Heart left ventricle (tissue), 16 donors: Measurements from ENCODE around the gene RHOBTB1. TPM values are rescaled to one million over a fixed set of nuclear protein-coding genes. Genes with fewer than 3 reads are reported as not detected.
A peak's percentile ranks its signal among the peaks of the same experiment; 100 is the strongest.

Experiments used
- ATAC-seq, 4 donors: fragments of 200-7000 bp; cut with Tn5 transposase; one replicate each; pipeline ENCODE4 v1.9.1; 2020 to 2022; ENCODE audit warnings: moderate library complexity in 4 of 4, mild to moderate bottlenecking in 3 of 4, moderate number of reproducible peaks in 1 of 4
- DNase-seq, 5 donors: peaks; one replicate each; pipeline ENCODE4 v3.0.0-alpha.2; 2020
- H3K27ac ChIP-seq, 12 donors: fragments of 200-600 bp; sonication (generic) in 4 of 12; one replicate each; pipeline versions ENCODE4 v1.5.0 to v1.8.0; 2016 to 2022; ENCODE audit warnings: mild to moderate bottlenecking in 2 of 12
- H3K27me3 ChIP-seq, 9 donors: fragments of 200-600 bp; sonication (generic) in 2 of 9; one replicate each; pipeline versions ENCODE4 v1.5.1 to v1.8.0; 2016 to 2022; ENCODE audit warnings: mild to moderate bottlenecking in 3 of 9
- H3K36me3 ChIP-seq, 9 donors: fragments of 200-600 bp; sonication (generic) in 2 of 9; one replicate each; pipeline versions ENCODE4 v1.5.0 to v1.8.0; 2018 to 2022; ENCODE audit warnings: mild to moderate bottlenecking in 2 of 9
- H3K4me1 ChIP-seq, 12 donors: fragments of 200-600 bp; sonication (generic) in 4 of 12; one replicate each; pipeline versions ENCODE4 v1.5.0 to v1.8.0; 2016 to 2022; ENCODE audit warnings: mild to moderate bottlenecking in 3 of 12
- H3K4me3 ChIP-seq, 12 donors: fragments of 200-600 bp; sonication (generic) in 4 of 12; one replicate each; pipeline versions ENCODE4 v1.5.0 to v1.8.0; 2017 to 2022; ENCODE audit warnings: mild to moderate bottlenecking in 9 of 12, moderate library complexity in 4 of 12
- H3K9me3 ChIP-seq, 12 donors: fragments of 200-600 bp; sonication (generic) in 4 of 12; one replicate each; pipeline versions ENCODE4 v1.5.0 to v1.8.0; 2016 to 2022; ENCODE audit warnings: mild to moderate bottlenecking in 1 of 12
- POLR2A ChIP-seq, 2 donors: fragments of 450-650 bp; IDR thresholded peaks; one replicate each; pipeline ENCODE4 v1.6.1; 2017; ENCODE audit warnings: antibody characterized with exemption in 2 of 2, mild to moderate bottlenecking in 2 of 2, moderate library complexity in 2 of 2
- WGBS, 4 donors: extraction: QIAGEN DNeasy Blood & Tissue Kit in 2 of 4; methylation state at CpG; one replicate each; pipeline versions ENCODE4 v1.1.5 to v1.1.7; 2013 to 2018; 5-methylcytosine and 5-hydroxymethylcytosine counted together
- intact Hi-C, 10 donors: fragments of 100-400 bp; cut with DNase I; formaldehyde crosslinking; loops; one replicate each; pipeline versions ENCODE4 v1.11.1 to v1.14.2; 2022
- polyA plus RNA-seq, 2 donors: library from polyadenylated mRNA; stranded (reverse); fragments of 200-250 nt; gene quantifications; one replicate each; pipeline ENCODE4 v1.2.3, GENCODE V29; 2013
- total RNA-seq, 9 donors: library from RNA; depleted of rRNA in 2 of 9; stranded (reverse); fragments of >200 nt in 2 of 9; fragmentation: NEBNext Ultra II Directional in 3 of 9; extraction: Animal tissue kit (Norgen Biotek cat#: 25700) in 3 of 9; gene quantifications; one replicate each; pipeline versions ENCODE4 v1.1.0 to v1.2.4, GENCODE V29; 2016 to 2023
- TF ChIP-seq, protein P1 (sequence below), 12 donors: fragments of 200-600 bp; sonication (generic) in 4 of 12; IDR thresholded peaks; one replicate each; pipeline versions ENCODE4 v1.5.0 to v1.8.0; 2018 to 2022; ENCODE audit warnings: antibody characterized with exemption in 12 of 12, mild to moderate bottlenecking in 5 of 12
- donor health status: ischemic (EF 13 %, LVEDD 7.1; RV severe dilation, severe dysfunction).
- donor health status: healthy with polysubstance abuse.
- donor health status: DM: no; HTN: yes; CAD: no.
- donor health status: DM: no; HTN: no; CAD: no.
- donor health status: ischemic (EF 25% LVEDD 6.9; RV normal size, moderate dysfunction).
- donor health status: ischemic (EF 25% LVEDD 5.7; RV mildly dilated, moderate dysfunction).
- donor health status: healthy.
- donor health status: DM: yes; HTN: yes; CAD: no.
- donor health status: ischemic (EF 35%, LVEDD 5.7; RV mildly dilated, moderate dysfunction).
- donor health status: nonischemic (EF 11% LVEDD 7.7; RV severe dilation, severe dysfunction).
- donor health status: DM: yes; HTN: yes; CAD: no.
- donor health status: PGD.
- donor health status: ischemic (EF 29% LVEDD 5.4; RV normal size, mild dysfunction).
- donor health status: nonischemic (EF 23%, LVEDD 6.1; RV moderate dilation, normal function).

RHOBTB1 gene
- total and polyA plus RNA-seq, 11 donors, result 6.4 to 41.3 (median 14.9) TPM

DNA sequence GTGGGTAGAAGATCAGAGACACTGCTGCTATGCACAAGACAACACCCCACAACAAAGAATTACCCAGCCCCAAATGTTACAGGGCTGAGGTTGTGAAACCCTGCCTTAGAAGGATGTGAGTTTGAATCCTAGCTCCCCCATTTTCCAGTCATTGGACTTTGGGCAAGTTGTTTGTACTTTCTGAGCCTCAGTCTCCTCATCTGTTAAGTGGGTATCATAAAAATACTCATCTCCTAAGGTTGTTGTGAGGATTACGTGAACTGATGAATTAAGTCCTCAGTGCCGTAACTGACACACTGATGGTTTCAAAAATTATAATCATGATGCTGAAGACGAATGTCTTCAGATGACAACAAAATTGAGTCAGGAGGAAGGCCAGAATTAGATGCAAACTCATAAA is 30.3 kb downstream of the RHOBTB1 start:
- WGBS, 4 donors, result 87 to 96% (median 94%) methylated on average over 3 of the region's 3 CpGs

DNA sequence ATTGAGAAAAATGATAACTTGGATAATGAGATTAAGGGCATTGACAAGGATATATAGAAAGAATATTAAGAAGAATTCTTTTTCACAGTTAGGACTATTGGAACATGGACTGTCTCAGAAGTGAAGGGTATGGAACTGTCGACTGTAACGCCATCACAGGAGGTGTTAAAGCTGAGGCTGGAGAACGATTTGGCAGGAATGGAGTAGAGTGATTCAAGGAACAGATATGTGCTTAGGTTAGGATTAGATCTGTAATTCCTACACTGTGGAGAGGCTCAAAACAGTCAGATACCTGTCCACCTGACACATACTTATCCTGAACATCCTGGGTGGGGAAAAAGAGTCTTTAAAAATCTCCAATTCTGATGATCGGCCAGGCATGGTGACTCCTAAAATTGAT is 30.9 kb downstream of the RHOBTB1 start:
- H3K4me1 ChIP-seq, result peaks cover 3 to 75% (median 37%) of the 10 kb centered on the region in 12 donors
- TF ChIP-seq, protein P1, sequence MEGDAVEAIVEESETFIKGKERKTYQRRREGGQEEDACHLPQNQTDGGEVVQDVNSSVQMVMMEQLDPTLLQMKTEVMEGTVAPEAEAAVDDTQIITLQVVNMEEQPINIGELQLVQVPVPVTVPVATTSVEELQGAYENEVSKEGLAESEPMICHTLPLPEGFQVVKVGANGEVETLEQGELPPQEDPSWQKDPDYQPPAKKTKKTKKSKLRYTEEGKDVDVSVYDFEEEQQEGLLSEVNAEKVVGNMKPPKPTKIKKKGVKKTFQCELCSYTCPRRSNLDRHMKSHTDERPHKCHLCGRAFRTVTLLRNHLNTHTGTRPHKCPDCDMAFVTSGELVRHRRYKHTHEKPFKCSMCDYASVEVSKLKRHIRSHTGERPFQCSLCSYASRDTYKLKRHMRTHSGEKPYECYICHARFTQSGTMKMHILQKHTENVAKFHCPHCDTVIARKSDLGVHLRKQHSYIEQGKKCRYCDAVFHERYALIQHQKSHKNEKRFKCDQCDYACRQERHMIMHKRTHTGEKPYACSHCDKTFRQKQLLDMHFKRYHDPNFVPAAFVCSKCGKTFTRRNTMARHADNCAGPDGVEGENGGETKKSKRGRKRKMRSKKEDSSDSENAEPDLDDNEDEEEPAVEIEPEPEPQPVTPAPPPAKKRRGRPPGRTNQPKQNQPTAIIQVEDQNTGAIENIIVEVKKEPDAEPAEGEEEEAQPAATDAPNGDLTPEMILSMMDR (IDR thresholded peaks at IDR 0.05), result no peak
- no peak for TF ChIP-seq POLR2A (IDR thresholded peaks at IDR 0.05)
- WGBS, 4 donors, result 57 to 80% (median 67%) methylated on average over 4 of the region's 4 CpGs
- ATAC-seq (no peak), DNase-seq (no peak)
- no peaks in the 10 kb centered on the region for H3K9me3 ChIP-seq
- peak overlapping the region in 6 of 12 donors; percentile 25 to 76 (median 64) for H3K27ac ChIP-seq
- no peaks in the 10 kb centered on the region for H3K27me3 ChIP-seq
- H3K36me3 ChIP-seq, result peaks cover 0 to 17% (median 0%) of the 10 kb centered on the region in 9 donors
- H3K4me3 ChIP-seq, result no peak overlapping the region
- intact Hi-C loops, result no loop called here

More for the DNA sequence above, 30.3 kb downstream of the RHOBTB1 start:
- H3K4me1 ChIP-seq, result peaks cover 3 to 69% (median 34%) of the 10 kb centered on the region in 12 donors
- DNase-seq (no peak), ATAC-seq (no peak)
- H3K36me3 ChIP-seq, result peaks cover 0 to 17% (median 0%) of the 10 kb centered on the region in 9 donors
- no peak for TF ChIP-seq POLR2A (IDR thresholded peaks at IDR 0.05)
- TF ChIP-seq, protein P1 (IDR thresholded peaks at IDR 0.05), result no peak
- intact Hi-C loops, result no loop called here
- no peaks in the 10 kb centered on the region for H3K27me3 ChIP-seq
- H3K27ac ChIP-seq, result peak overlapping the region in 6 of 12 donors; percentile 25 to 76 (median 64)
- H3K9me3 ChIP-seq, result no peaks in the 10 kb centered on the region
- H3K4me3 ChIP-seq, result no peak overlapping the region

DNA sequence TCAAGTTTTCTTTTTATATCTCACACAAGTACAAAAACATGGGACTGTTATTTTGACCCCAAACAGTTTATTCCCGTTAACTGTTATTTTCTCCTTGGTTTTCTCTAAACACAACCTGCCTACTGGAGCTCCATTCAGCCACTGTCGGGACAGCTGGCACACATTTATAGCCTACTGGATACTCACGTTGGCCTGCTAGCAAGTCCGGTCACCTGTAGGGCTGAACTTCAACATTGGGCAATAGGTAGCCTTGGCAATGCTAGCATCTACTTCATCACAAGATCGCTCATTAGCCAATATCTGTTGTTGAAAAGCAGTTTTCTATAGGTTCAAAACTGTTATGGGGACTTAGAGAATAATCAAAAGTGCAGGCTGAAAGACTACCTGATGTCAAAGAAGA is 32.3 kb downstream of the RHOBTB1 start:
- no peaks in the 10 kb centered on the region for H3K27me3 ChIP-seq
- DNase-seq, result no peak
- H3K4me1 ChIP-seq, result peaks cover 3 to 89% (median 43%) of the 10 kb centered on the region in 12 donors
- H3K4me3 ChIP-seq, result no peak overlapping the region
- H3K27ac ChIP-seq, result peak overlapping the region in 4 of 12 donors; percentile 4 to 71 (median 36)
- intact Hi-C loops, result no loop called here
- TF ChIP-seq, protein P1 (IDR thresholded peaks at IDR 0.05), result no peak
- no peak for TF ChIP-seq POLR2A (IDR thresholded peaks at IDR 0.05)
- H3K9me3 ChIP-seq, result no peaks in the 10 kb centered on the region
- peaks cover 0 to 17% (median 0%) of the 10 kb centered on the region in 9 donors for H3K36me3 ChIP-seq
- no peak for ATAC-seq
- 88 to 94% (median 91%) methylated on average over 5 of the region's 5 CpGs for WGBS, 4 donors

DNA sequence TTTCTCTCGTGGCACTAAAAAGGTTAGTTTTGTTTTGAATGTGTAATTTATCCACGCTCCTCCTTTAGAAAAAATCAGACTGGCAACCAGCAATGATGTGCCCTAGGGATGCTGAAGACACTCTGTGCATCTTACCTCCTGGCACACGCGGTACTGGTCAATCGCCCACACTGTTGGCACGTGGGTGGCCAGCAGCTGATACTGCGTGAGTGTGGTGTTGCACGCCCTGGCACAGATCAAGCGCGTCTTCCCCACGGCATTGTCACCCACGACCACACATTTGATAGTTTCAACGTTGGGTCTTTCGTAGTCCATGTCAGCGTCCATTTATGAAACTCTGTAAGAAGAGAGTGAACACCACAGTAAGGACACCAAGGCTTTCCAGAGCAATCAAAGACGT is 32.8 kb downstream of the RHOBTB1 start:
- intact Hi-C loops, result no loop called here
- Histone ChIP-seq H3K9me3 (no peaks in the 10 kb centered on the region), H3K4me1 (peaks cover 3 to 94% (median 43%) of the 10 kb centered on the region in 12 donors), H3K27me3 (no peaks in the 10 kb centered on the region), H3K27ac (peak overlapping the region in 8 of 12 donors; percentile 2 to 73 (median 50)), H3K36me3 (peaks cover 0 to 17% (median 0%) of the 10 kb centered on the region in 9 donors), H3K4me3 (no peak overlapping the region)
- DNase-seq (no peak), ATAC-seq (no peak)
- TF ChIP-seq, protein P1 (IDR thresholded peaks at IDR 0.05), result no peak
- no peak for TF ChIP-seq POLR2A (IDR thresholded peaks at IDR 0.05)
- 92 to 96% (median 92%) methylated on average over 16 of the region's 16 CpGs for WGBS, 4 donors
